HepG2 (cell line): Measurements from ENCODE around the gene IRF1. TPM values are rescaled to one million over a fixed set of nuclear protein-coding genes. Genes with fewer than 3 reads are reported as not detected.
A peak's percentile ranks its signal among the peaks of the same experiment; 100 is the strongest.

Experiments used
- DNMT3B ChIP-seq: conservative IDR thresholded peaks from 2 replicates; pipeline ENCODE4 v1.6.1; 2016; ENCODE audit warnings: missing biosample characterization, control low read depth
- HMGXB3 ChIP-seq: sonication (generic); formaldehyde crosslinking; IDR thresholded peaks from 2 replicates; pipeline ENCODE4 v1.4.0; 2020; ENCODE audit warnings: missing genetic modification reagents, borderline replicate concordance
- HOXA3 ChIP-seq: sonication (generic); formaldehyde crosslinking; IDR thresholded peaks from 2 replicates; pipeline ENCODE4 v1.5.0; 2020; ENCODE audit warnings: missing genetic modification reagents
- KDM1A ChIP-seq: IDR thresholded peaks from 2 replicates; pipeline ENCODE4 v1.6.1; 2016; ENCODE audit warnings: missing compliant biosample characterization
- KLF12 ChIP-seq: sonication (generic); formaldehyde crosslinking; IDR thresholded peaks from 2 replicates; pipeline ENCODE4 v1.4.0; 2020; ENCODE audit warnings: missing genetic modification reagents, borderline replicate concordance
- SAP130 ChIP-seq: IDR thresholded peaks from 2 replicates; pipeline ENCODE4 v1.6.1; 2016; ENCODE audit warnings: low read depth
- SOX13 ChIP-seq, 3 experiments: fragments of 450-650 bp in 1 of 3; sonication (generic) in 1 of 3; formaldehyde crosslinking in 1 of 3; IDR thresholded peaks in 2 of 3; conservative IDR thresholded peaks in 1 of 3; 2 replicates each; pipeline versions ENCODE4 v1.5.0 to v1.6.1; 2016 to 2020; ENCODE audit warnings: antibody characterized with exemption in 1 of 3, mild to moderate bottlenecking in 1 of 3, missing compliant biosample characterization in 1 of 3, missing genetic modification reagents in 1 of 3, moderate library complexity in 1 of 3
- ZBTB25 ChIP-seq: IDR thresholded peaks from 2 replicates; pipeline ENCODE4 v1.6.1; 2018; ENCODE audit warnings: missing genetic modification reagents
- ZBTB39 ChIP-seq: sonication (generic); formaldehyde crosslinking; IDR thresholded peaks from 2 replicates; pipeline ENCODE4 v1.5.0; 2020; ENCODE audit warnings: missing genetic modification reagents
- ZFP91 ChIP-seq: sonication (generic); formaldehyde crosslinking; IDR thresholded peaks from 2 replicates; pipeline ENCODE4 v1.9.0; 2022; ENCODE audit warnings: missing genetic modification reagents, mild to moderate bottlenecking, borderline replicate concordance
- ZNF3 ChIP-seq: IDR thresholded peaks from 2 replicates; pipeline ENCODE4 v1.7.0; 2017; ENCODE audit warnings: inconsistent platforms
- ZNF44 ChIP-seq: sonication (generic); formaldehyde crosslinking; IDR thresholded peaks from 2 replicates; pipeline ENCODE4 v1.5.1; 2020; ENCODE audit warnings: mild to moderate bottlenecking, missing genetic modification reagents
- ZNF558 ChIP-seq: sonication (generic); formaldehyde crosslinking; IDR thresholded peaks from 2 replicates; pipeline ENCODE4 v1.9.0; 2022; ENCODE audit warnings: mild to moderate bottlenecking, missing genetic modification reagents, borderline replicate concordance
- ZNF574 ChIP-seq: sonication (generic); formaldehyde crosslinking; IDR thresholded peaks from 2 replicates; pipeline ENCODE4 v1.4.0; 2020; ENCODE audit warnings: missing genetic modification reagents
- polyA plus RNA-seq, 8 experiments: library from polyadenylated mRNA; depleted of rRNA in 3 of 8; stranded (reverse) in 7 of 8; unstranded in 1 of 8; fragments of >200 nt; fragmentation: Illumina TruSeq in 4 of 8; extraction: Trizol in 4 of 8; gene quantifications; 2 replicates each; pipeline versions ENCODE4 v1.2.1 to v1.2.3, GENCODE V29; 2011 to 2016; ENCODE audit warnings: low read depth in 4 of 8, missing spikeins in 1 of 8, mixed read lengths in 1 of 8; ENCODE audit not compliant: insufficient read depth in 1 of 8
- total RNA-seq, 5 experiments: library from RNA; depleted of rRNA; stranded (reverse); fragments of >200 nt; fragmentation: Illumina TruSeq; extraction: Trizol; gene quantifications; 2 replicates each; pipeline ENCODE4 v1.2.3, GENCODE V29; 2016; ENCODE audit warnings: low read depth in 1 of 5

IRF1 gene
- total and polyA plus RNA-seq, 2 of the 13 experiments (the other 11 are each of a cell fraction or from before 2014, with no cell fraction given), result 4.1 to 8.8 TPM

- TF ChIP-seq ZFP91 (CRISPR knock-in tag), result 0 out of 2 replicates have a peak, but pooled peaks have one; percentile 16
- TF ChIP-seq KDM1A (CRISPR knock-in tag), result peak; percentile 76; the same call in 1 of the 2 replicates
- peak; percentile 48; the same call in 1 of the 2 replicates for TF ChIP-seq SAP130 (CRISPR knock-in tag)
- TF ChIP-seq ZNF574 (CRISPR knock-in tag), result 0 out of 2 replicates have a peak, but pooled peaks have one; percentile 18
- no peak for TF ChIP-seq SOX13 (IDR thresholded peaks at IDR 0.05)
- 0 out of 4 replicates have a peak, but pooled peaks of 1 of the 2 experiments have one; percentile 3 for TF ChIP-seq SOX13 (CRISPR knock-in tag; conservative IDR thresholded peaks at IDR 0.05 in 1 of 2, IDR thresholded peaks at IDR 0.05 in 1 of 2)
- TF ChIP-seq HMGXB3 (CRISPR knock-in tag), result 0 out of 2 replicates have a peak, but pooled peaks have one; percentile 26
- TF ChIP-seq HOXA3, result peak; percentile 59; the same call in 1 of the 2 replicates
- TF ChIP-seq ZBTB39 (CRISPR knock-in tag), result 0 out of 2 replicates have a peak, but pooled peaks have one; percentile 61
- TF ChIP-seq ZNF3, result peak; percentile 44; the same call in 1 of the 2 replicates
- no peak for TF ChIP-seq ZNF558 (CRISPR knock-in tag)
- no peak for TF ChIP-seq ZBTB25 (CRISPR knock-in tag)
- TF ChIP-seq DNMT3B (CRISPR knock-in tag), result no peak
- TF ChIP-seq KLF12 (CRISPR knock-in tag), result peak; percentile 61; the same call in 1 of the 2 replicates
- TF ChIP-seq ZNF44, result no peak
These were observed 5.6 kb upstream of the IRF1 start (continued) for GRCh38 chr5:132496191-132496630.
